Thoracic aorta (tissue), 2 donors: ENCODE measurements around the gene ZC3H10. TPM values are rescaled to one million over a fixed set of nuclear protein-coding genes. Genes with fewer than 3 reads are reported as not detected.

Experiments used
- ATAC-seq: fragments of 150-250 bp; one replicate; pipeline ENCODE4 v1.8.0; 2017; ENCODE audit warnings: low read depth; ENCODE audit not compliant: insufficient number of reproducible peaks, low FRiP score
- DNase-seq: peaks from one replicate; pipeline ENCODE4 v3.0.0-alpha.2; 2020; ENCODE audit warnings: low spot score
- H3K27ac ChIP-seq, 2 donors: fragments of 200-600 bp; sonication (generic); 1 replicate in 1 of 2; 2 replicates in 1 of 2; pipeline ENCODE4 v1.5.1; 2016; ENCODE audit warnings: mild to moderate bottlenecking in 2 of 2, moderate library complexity in 2 of 2
- H3K27me3 ChIP-seq: fragments of 200-600 bp; sonication (generic); replicated peaks from 2 replicates; pipeline ENCODE4 v1.6.0; 2016; ENCODE audit warnings: mild to moderate bottlenecking; ENCODE audit not compliant: insufficient read depth
- H3K36me3 ChIP-seq: fragments of 200-600 bp; sonication (generic); one replicate; pipeline ENCODE4 v1.5.1; 2016
- H3K4me1 ChIP-seq, 2 donors: fragments of 200-600 bp; sonication (generic); 1 replicate in 1 of 2; 2 replicates in 1 of 2; pipeline versions ENCODE4 v1.5.1 to v1.6.0; 2016; ENCODE audit warnings: low read depth in 2 of 2, mild to moderate bottlenecking in 1 of 2; ENCODE audit not compliant: control insufficient read depth in 1 of 2
- H3K4me3 ChIP-seq: fragments of 200-600 bp; sonication (generic); 2 replicates; pipeline ENCODE4 v1.5.1; 2016; ENCODE audit warnings: mild to moderate bottlenecking
- H3K9me3 ChIP-seq: fragments of 200-600 bp; sonication (generic); 2 replicates; pipeline ENCODE4 v1.5.1; 2016
- CTCF ChIP-seq: fragments of 200-600 bp; sonication (generic); IDR thresholded peaks from one replicate; pipeline ENCODE4 v1.5.1; 2019; ENCODE audit warnings: antibody characterized with exemption
- total RNA-seq, 2 donors: library from RNA; depleted of rRNA; stranded (reverse); fragments of >200 nt; gene quantifications; one replicate each; pipeline versions ENCODE4 v1.1.0 to v1.2.3, GENCODE V29; 2016

Gene ZC3H10
- total RNA-seq, 2 donors from 2014 or later = 4.1 to 7.1 TPM

- Histone ChIP-seq H3K4me1 (no peaks in the 10 kb centered on the region), H3K9me3 (no peaks in the 10 kb centered on the region), H3K27me3 (no peaks in the 10 kb centered on the region), H3K4me3 (no peak overlapping the region), H3K36me3 (no peaks in the 10 kb centered on the region), H3K27ac (no peak overlapping the region)
- DNase-seq = no peak
- no peak for TF ChIP-seq CTCF
- no peak for ATAC-seq
These were observed 30.8 kb upstream of the ZC3H10 start for GRCh38 chr12:56087220-56087619.

GRCh38 chr12:56097738-56098137, 20.3 kb upstream of the ZC3H10 start:
- Histone ChIP-seq H3K27ac (no peak overlapping the region), H3K36me3 (no peaks in the 10 kb centered on the region), H3K27me3 (no peaks in the 10 kb centered on the region), H3K4me1 (no peaks in the 10 kb centered on the region), H3K4me3 (no peak overlapping the region), H3K9me3 (no peaks in the 10 kb centered on the region)
- no peak for DNase-seq
- no peak for TF ChIP-seq CTCF
- ATAC-seq = no peak

- DNase-seq (no peak), ATAC-seq (no peak)
- Histone ChIP-seq H3K9me3 (no peaks in the 10 kb centered on the region), H3K4me3 (no peak overlapping the region), H3K27ac (no peak overlapping the region), H3K4me1 (peaks cover 0 to 7% of the 10 kb centered on the region in 2 donors), H3K27me3 (no peaks in the 10 kb centered on the region), H3K36me3 (no peaks in the 10 kb centered on the region)
- TF ChIP-seq CTCF = no peak
These were observed 19.5 kb upstream of the ZC3H10 start for GRCh38 chr12:56098592-56098991.

GRCh38 chr12:56099787-56100186, 18.3 kb upstream of the ZC3H10 start:
- TF ChIP-seq CTCF = no peak
- Histone ChIP-seq H3K9me3 (no peaks in the 10 kb centered on the region), H3K4me3 (no peak overlapping the region), H3K36me3 (no peaks in the 10 kb centered on the region), H3K27me3 (no peaks in the 10 kb centered on the region), H3K4me1 (peaks cover 0 to 9% of the 10 kb centered on the region in 2 donors), H3K27ac (no peak overlapping the region)
- DNase-seq (no peak), ATAC-seq (no peak)

DNA sequence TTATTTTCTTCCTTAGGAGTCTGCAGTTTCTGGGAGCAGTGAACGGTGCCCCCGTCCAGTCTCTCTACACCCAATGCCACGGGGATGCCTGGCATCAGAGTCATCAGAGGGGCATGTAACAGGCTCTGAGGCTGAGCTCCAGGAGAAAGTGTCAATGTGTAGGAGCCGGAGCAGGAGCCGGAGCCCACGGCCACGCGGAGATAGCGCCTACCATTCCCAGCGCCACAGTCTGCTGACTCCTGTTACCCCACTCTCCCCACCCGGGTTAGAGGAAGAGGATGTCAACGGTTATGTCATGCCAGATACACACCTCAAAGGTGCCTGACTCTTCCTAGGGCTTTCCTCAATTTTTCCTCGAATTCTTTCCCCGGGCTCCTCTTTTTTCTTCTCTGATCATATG, 17.0 kb upstream of the ZC3H10 start:
- TF ChIP-seq CTCF = no peak
- no peak overlapping the region for H3K4me3 ChIP-seq
- peaks cover 5 to 21% of the 10 kb centered on the region in 2 donors for H3K4me1 ChIP-seq
- H3K27ac ChIP-seq = no peak overlapping the region
- no peaks in the 10 kb centered on the region for H3K9me3 ChIP-seq
- H3K27me3 ChIP-seq = no peaks in the 10 kb centered on the region
- DNase-seq = no peak
- H3K36me3 ChIP-seq = no peaks in the 10 kb centered on the region
- ATAC-seq = no peak
